Urothelium cell line (cell line): ENCODE measurements around the gene NRCAM.

Experiments used
- DNase-seq: peaks from one replicate; pipeline ENCODE4 v3.0.0; 2011; ENCODE audit warnings: low spot score, mixed read lengths
- FAIRE-seq: peaks from 2 replicates; lab custom pipeline; 2011; peaks lifted over from hg19 to GRCh38; lab: Jason Lieb, UNC

The NRCAM gene

GRCh38 chr7:108143658-108144420 is 312.4 kb downstream of the NRCAM start:
- FAIRE-seq (no peak), DNase-seq (no peak)

GRCh38 chr7:108142675-108143259 is 313.5 kb downstream of the NRCAM start:
- FAIRE-seq (no peak), DNase-seq (no peak)

- DNase-seq (no peak), FAIRE-seq (no peak)
Observed at GRCh38 chr7:108142180-108142579, 314.1 kb downstream of the NRCAM start.

- DNase-seq (no peak), FAIRE-seq (no peak)
Observed at GRCh38 chr7:108140671-108141070, 315.6 kb downstream of the NRCAM start.

- no peak for DNase-seq
- no peak for FAIRE-seq
Observed at GRCh38 chr7:108138911-108139310, 317.3 kb downstream of the NRCAM start.

GRCh38 chr7:108137993-108138392 is 318.2 kb downstream of the NRCAM start:
- DNase-seq (no peak), FAIRE-seq (no peak)

- DNase-seq (no peak), FAIRE-seq (no peak)
Observed at GRCh38 chr7:108137040-108137439, 319.2 kb downstream of the NRCAM start.

GRCh38 chr7:108136191-108136688 is 320.0 kb downstream of the NRCAM start:
- FAIRE-seq (no peak), DNase-seq (no peak)

- FAIRE-seq (no peak), DNase-seq (no peak)
Observed at GRCh38 chr7:108135446-108136190, 320.6 kb downstream of the NRCAM start.

- no peak for DNase-seq
- no peak for FAIRE-seq
Observed at GRCh38 chr7:108134486-108134885, 321.8 kb downstream of the NRCAM start.

GRCh38 chr7:108132551-108133265 is 323.5 kb downstream of the NRCAM start:
- FAIRE-seq (no peak), DNase-seq (no peak)

- FAIRE-seq (no peak), DNase-seq (no peak)
Observed at GRCh38 chr7:108130261-108130660, 326.0 kb downstream of the NRCAM start, which contains the start of gene LAMB4. Gene LAMB4, minus strand, starts transcription at chr7:108130361. Its CDS starts 7,197 bp downstream, at chr7:108123164.

GRCh38 chr7:108129018-108129965 is 326.9 kb downstream of the NRCAM start:
- DNase-seq, result no peak
- FAIRE-seq, result no peak

GRCh38 chr7:108128514-108128913 is 327.7 kb downstream of the NRCAM start:
- FAIRE-seq (no peak), DNase-seq (no peak)

- FAIRE-seq, result no peak
- no peak for DNase-seq
Observed at GRCh38 chr7:108127461-108127860, 328.8 kb downstream of the NRCAM start.

- no peak for FAIRE-seq
- no peak for DNase-seq
Observed at GRCh38 chr7:108124820-108125219, 331.4 kb downstream of the NRCAM start.

GRCh38 chr7:108122181-108122580 is 334.1 kb downstream of the NRCAM start:
- no peak for FAIRE-seq
- no peak for DNase-seq

GRCh38 chr7:108120933-108121332 is 335.3 kb downstream of the NRCAM start:
- FAIRE-seq (no peak), DNase-seq (no peak)

- DNase-seq, result no peak
- no peak for FAIRE-seq
Observed at GRCh38 chr7:108120196-108120595, 336.0 kb downstream of the NRCAM start.

GRCh38 chr7:108118959-108119358 is 337.3 kb downstream of the NRCAM start:
- DNase-seq (no peak), FAIRE-seq (no peak)
